Measurements from ENCODE around the gene ANKRD63.

DNA sequence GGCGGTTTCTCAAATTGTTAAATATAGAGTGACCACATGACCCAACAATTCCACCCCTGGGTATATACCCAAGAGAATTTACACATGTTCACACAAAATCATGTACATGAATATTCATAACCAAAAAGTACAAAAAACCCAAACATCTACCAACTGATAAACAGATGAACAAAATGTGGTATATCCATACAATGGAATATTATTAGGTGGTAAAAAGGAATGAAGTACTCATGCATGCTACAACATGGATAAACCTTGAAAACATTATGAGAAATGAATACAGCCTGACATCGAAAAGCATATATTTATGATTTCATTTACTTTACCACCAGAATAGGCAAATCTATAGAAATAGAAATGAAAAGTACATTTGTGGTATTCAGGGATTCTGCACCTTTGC lies 17.5 kb upstream of the ANKRD63 start:
- TF ChIP-seq CTCF (IDR thresholded peaks at IDR 0.05; ENCODE audit: low read depth, low read length) (no peak), MAX (IDR thresholded peaks at IDR 0.05; ENCODE audit: low read depth, low read length) (no peak)

Data from NB4 (cell line).